Omental fat pad (tissue), 4 donors: Measurements from ENCODE around the gene BTBD8. TPM values are rescaled to one million over a fixed set of nuclear protein-coding genes. Genes with fewer than 3 reads are reported as not detected.

Experiments
- ATAC-seq: fragments of 150-250 bp; one replicate; pipeline ENCODE4 v1.9.1; 2016; ENCODE audit warnings: mild to moderate bottlenecking, moderate library complexity; ENCODE audit not compliant: low FRiP score
- DNase-seq: peaks from one replicate; pipeline ENCODE4 v3.0.0-alpha.2; 2019; ENCODE audit warnings: low spot score
- total RNA-seq, 4 donors: library from RNA; depleted of rRNA; stranded (reverse); fragments of >200 nt; gene quantifications; one replicate each; pipeline ENCODE4 v1.1.0, GENCODE V29; 2016
- TF ChIP-seq, protein P1 (sequence below), 3 donors: fragments of 450-650 bp; IDR thresholded peaks; one replicate each; pipeline ENCODE4 v1.5.1; 2016 to 2017; ENCODE audit warnings: antibody characterized with exemption in 3 of 3, mild to moderate bottlenecking in 3 of 3, moderate library complexity in 2 of 3

The BTBD8 gene
- total RNA-seq, 4 donors from 2014 or later, result 2.0 to 12.3 (median 6.5) TPM

GRCh38 chr1:92186081-92186480 is 105.9 kb downstream of the BTBD8 start:
- DNase-seq (no peak), ATAC-seq (no peak)
- TF ChIP-seq, protein P1, sequence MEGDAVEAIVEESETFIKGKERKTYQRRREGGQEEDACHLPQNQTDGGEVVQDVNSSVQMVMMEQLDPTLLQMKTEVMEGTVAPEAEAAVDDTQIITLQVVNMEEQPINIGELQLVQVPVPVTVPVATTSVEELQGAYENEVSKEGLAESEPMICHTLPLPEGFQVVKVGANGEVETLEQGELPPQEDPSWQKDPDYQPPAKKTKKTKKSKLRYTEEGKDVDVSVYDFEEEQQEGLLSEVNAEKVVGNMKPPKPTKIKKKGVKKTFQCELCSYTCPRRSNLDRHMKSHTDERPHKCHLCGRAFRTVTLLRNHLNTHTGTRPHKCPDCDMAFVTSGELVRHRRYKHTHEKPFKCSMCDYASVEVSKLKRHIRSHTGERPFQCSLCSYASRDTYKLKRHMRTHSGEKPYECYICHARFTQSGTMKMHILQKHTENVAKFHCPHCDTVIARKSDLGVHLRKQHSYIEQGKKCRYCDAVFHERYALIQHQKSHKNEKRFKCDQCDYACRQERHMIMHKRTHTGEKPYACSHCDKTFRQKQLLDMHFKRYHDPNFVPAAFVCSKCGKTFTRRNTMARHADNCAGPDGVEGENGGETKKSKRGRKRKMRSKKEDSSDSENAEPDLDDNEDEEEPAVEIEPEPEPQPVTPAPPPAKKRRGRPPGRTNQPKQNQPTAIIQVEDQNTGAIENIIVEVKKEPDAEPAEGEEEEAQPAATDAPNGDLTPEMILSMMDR (IDR thresholded peaks at IDR 0.05), result no peak

GRCh38 chr1:92188436-92189255 is 108.5 kb downstream of the BTBD8 start:
- DNase-seq (no peak), ATAC-seq (no peak)
- TF ChIP-seq, protein P1 (IDR thresholded peaks at IDR 0.05), result no peak

DNA sequence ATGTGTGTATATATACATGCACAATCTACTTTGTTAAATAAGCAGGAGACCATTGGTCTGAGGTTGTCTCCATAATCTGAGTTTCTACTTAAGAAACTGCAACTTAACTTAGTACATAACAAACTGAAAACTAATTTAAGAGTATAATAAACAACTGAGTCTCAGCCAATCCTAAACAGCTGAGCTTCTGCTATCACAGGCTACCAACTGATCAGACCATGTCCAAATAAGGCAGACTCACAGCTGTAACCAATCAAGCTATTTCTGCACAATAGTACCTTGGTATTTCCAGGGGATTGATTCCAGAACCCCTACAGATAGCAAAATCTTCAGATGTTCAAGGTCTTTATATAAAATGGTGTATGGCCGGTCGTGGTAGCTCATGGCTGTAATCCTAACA is 111.6 kb downstream of the BTBD8 start:
- no peak for ATAC-seq
- DNase-seq, result no peak
- TF ChIP-seq, protein P1 (IDR thresholded peaks at IDR 0.05), result no peak

- TF ChIP-seq, protein P1 (IDR thresholded peaks at IDR 0.05), result no peak
- ATAC-seq (no peak), DNase-seq (no peak)
These were observed 112.1 kb downstream of the BTBD8 start for GRCh38 chr1:92192246-92192645.

GRCh38 chr1:92194511-92194910 is 114.4 kb downstream of the BTBD8 start:
- TF ChIP-seq, protein P1 (IDR thresholded peaks at IDR 0.05), result no peak
- DNase-seq (no peak), ATAC-seq (no peak)

DNA sequence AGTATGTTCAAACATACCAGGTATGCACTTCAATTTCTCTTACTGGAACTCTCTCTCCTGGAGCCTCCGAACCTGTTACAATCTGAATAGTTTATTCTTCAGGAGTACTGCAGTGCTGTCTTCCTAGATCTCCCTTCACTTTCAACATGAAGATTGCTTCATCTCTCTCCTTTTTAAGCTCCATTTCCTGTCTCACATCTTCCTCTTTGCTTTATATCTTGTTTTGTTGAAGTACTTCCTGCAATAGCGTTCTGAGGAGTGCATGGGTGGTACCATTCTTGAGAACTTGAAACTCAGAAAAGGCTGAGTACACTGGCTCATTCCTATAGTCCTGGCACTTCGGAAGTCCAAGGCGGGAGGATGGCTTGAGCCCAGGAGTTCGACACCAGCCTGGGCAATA is 121.8 kb downstream of the BTBD8 start:
- TF ChIP-seq, protein P1 (IDR thresholded peaks at IDR 0.05), result no peak
- DNase-seq, result no peak
- no peak for ATAC-seq

- TF ChIP-seq, protein P1 (IDR thresholded peaks at IDR 0.05), result no peak
- no peak for DNase-seq
- no peak for ATAC-seq
These were observed 123.0 kb downstream of the BTBD8 start for GRCh38 chr1:92203105-92203504.
